Activated CD8-positive, alpha-beta memory T cell treated with anti-CD3 and anti-CD28 coated beads for 36 hours (primary cell): Measurements from ENCODE around the gene ACP7. TPM values are rescaled to one million over a fixed set of nuclear protein-coding genes. Genes with fewer than 3 reads are reported as not detected.
"Not testable (repeated sequence)": the region's sequence is repeated elsewhere in the genome, so short reads cannot be mapped to it uniquely, and the experiment has no call there.

Experiments
- CTCF ChIA-PET: fragments of 350-600 bp; sonication (Branson Sonifier 250); formaldehyde crosslinking; loops from one replicate; lab custom pipeline; 2021; ENCODE audit warnings: antibody characterized with exemption; lab: Charles Lee
- POLR2A ChIA-PET: fragments of 350-600 bp; sonication (Branson Sonifier 250); formaldehyde crosslinking; loops from one replicate; lab custom pipeline; 2021; ENCODE audit warnings: antibody characterized with exemption; lab: Charles Lee
- total RNA-seq, 2 experiments: library from RNA; stranded (reverse); gene quantifications; one replicate each; pipeline ENCODE4 v1.2.3, GENCODE V29; 2021

Gene ACP7
- total RNA-seq, 2 experiments from 2014 or later, result not detected

DNA sequence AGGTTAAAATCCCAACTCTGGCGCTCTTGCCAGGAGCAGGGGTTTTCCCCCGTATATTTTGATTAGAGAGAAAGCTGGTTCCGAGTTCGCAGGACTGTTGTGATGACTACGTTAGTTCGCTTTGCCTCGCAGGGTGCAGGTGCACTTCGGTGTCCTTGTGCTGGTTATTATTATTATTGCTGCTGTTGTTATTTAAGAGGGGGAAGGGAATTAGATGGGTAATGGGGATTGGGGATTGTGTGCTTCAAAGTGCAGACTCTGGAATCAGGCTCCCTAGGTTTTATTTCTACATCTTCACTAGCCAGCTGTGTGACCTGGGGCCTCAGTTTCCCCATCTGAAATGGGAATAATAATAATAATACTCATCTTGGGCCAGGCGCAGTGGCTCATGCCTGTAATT is 15.2 kb downstream of the ACP7 start:
- POLR2A ChIA-PET, result no interaction called here
- CTCF ChIA-PET, result no interaction called here

- CTCF ChIA-PET, result interaction anchor here (0.7 to 1.3 kb wide), 3 partner anchors 9 to 141 kb away, joined by 3 to 4 read pairs (median 3); no protein-coding TSS in a partner anchor
- POLR2A ChIA-PET, result no interaction called here
Observed at GRCh38 chr19:39100500-39101166, 16.5 kb downstream of the ACP7 start.

DNA sequence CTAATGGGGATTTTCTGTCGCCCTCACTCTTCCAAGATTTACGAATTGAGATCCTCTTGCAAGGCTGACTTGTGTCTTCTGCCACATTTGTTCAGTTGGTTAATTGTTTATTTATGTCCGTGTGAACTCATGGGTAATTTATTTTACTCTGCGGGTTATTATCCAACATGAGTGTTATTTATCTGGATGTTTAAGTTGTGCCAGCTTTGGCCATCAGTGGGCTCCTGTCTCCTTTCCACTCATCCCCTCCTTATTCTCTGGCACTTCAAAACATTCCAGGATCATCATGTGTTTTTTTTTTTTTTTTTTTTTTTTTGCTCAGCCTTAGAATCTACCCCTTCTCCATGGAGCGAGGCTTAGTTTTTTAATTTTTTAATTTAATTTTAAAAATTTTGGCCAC is 19.0 kb downstream of the ACP7 start:
- ChIA-PET POLR2A (no interaction called here), CTCF (interaction anchor here (0.7 kb wide), 1 partner anchor 142 kb away, joined by 3 read pairs; no protein-coding TSS in a partner anchor)

- CTCF ChIA-PET, result no interaction called here
- POLR2A ChIA-PET, result no interaction called here
Observed at GRCh38 chr19:39104186-39104596, 20.0 kb downstream of the ACP7 start.

- POLR2A ChIA-PET, result no interaction called here
- CTCF ChIA-PET, result no interaction called here
Observed at GRCh38 chr19:39106194-39106593, 22.0 kb downstream of the ACP7 start.

GRCh38 chr19:39109641-39110040 is 25.5 kb downstream of the ACP7 start:
- POLR2A ChIA-PET, result no interaction called here

DNA sequence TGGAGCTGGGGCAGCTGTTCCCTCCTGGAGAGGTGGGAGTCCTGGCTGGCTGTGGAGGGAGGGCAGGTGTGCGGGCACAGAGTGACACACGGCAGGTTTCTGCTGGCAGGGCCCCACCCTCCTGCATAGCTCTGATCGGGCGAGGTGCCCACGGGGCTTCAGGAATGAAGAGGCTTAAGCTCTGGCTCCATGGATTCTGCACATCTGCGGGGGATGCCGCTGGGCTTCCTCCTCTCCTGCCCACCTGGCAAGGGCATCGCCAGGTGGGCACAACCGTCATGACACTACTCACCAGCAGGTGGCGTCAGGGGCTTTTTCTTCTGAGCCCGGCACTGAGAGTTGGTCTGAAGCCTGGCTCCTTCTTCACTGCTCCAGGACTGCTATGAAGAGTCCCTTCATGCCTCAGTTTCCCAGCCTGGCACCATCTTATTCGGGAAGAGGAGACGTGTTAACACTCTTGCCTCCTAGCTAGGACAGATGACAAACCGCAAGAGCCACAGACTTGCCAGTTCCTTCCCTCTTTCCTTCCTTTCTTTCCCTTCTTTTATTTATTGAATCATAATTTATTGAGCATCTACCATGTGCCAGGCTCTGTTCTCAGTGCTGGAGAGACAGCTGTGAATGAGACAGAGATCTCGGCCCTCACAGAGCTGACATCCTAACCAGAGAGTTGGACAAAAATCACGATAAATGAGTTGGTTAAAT is 26.2 kb downstream of the ACP7 start:
- ChIA-PET POLR2A (interaction anchor here (0.6 kb wide), 1 partner anchor 649 kb away, joined by 7 read pairs; no protein-coding TSS in a partner anchor), CTCF (interaction anchor here (0.6 to 3.0 kb wide), 14 partner anchors 9 to 886 kb away, joined by 3 to 12 read pairs (median 4); partner anchors contain the start of gene SYCN)

More at GRCh38 chr19:39109641-39110040, 25.5 kb downstream of the ACP7 start:
- CTCF ChIA-PET, result interaction anchor here (0.5 to 3.0 kb wide), 12 partner anchors 8 to 640 kb away, joined by 3 to 12 read pairs (median 4); no protein-coding TSS in a partner anchor

DNA sequence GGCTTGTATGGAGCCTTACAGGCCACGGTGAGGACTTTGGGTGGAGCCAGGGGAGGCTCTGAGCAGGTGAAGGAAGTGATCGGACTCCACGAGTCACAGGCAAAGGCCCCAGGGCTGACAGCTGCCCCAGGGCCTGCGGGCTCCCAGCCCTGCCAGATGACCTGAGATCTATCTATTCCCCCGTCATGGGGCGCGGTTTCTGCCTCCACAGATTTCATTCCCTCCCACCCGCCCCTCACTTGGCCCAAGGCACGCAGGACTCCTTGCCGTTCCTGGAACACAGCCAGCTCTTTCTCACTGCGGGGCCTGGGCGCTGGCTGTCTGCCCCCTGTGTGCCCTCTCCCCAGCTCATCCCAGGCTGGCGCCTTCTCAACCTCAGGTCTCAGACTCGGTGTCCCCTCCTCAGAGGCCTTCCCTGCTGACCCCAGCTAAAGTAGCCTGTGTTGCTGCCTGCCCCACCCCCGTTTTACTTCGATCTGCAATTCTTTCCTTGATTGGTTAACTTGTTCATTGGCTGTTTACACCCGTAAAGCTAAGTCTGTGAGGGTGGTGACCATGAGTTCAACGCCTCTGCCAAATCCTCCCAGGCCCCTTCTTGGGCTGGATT is 27.5 kb downstream of the ACP7 start:
- ChIA-PET CTCF (interaction anchor here (1.0 to 3.0 kb wide), 5 partner anchors 8 to 217 kb away, joined by 3 to 12 read pairs (median 4); no protein-coding TSS in a partner anchor), POLR2A (no interaction called here)

DNA sequence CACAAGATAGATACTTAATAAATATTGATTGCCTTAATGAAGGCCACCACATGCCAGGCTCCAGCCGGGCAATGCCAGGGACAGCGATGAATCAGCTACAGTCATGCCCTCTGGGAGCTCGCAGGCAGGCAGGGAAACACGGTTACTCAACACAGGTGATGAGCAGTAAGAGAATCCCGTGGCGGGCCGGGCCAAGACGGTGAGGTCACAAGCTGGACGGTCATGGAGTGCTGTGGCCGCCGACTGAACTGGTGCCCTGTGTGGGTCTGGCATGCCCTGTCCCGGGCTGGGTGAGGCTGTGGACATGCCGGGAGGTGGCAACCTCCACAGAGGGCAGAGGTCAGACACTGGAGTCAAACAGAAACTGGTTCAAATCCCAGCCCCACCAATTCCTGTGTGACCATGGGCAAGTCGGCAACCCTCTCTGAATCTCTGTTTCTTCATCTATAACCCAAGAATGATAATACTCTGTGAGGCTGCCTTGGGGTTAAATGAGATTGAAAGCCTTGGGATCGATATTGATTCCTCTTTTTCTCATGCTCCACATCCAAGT is 28.2 kb downstream of the ACP7 start:
- CTCF ChIA-PET, result interaction anchor here (0.5 to 1.0 kb wide), 3 partner anchors 9 to 135 kb away, joined by 3 to 4 read pairs (median 3); no protein-coding TSS in a partner anchor
- POLR2A ChIA-PET, result no interaction called here

DNA sequence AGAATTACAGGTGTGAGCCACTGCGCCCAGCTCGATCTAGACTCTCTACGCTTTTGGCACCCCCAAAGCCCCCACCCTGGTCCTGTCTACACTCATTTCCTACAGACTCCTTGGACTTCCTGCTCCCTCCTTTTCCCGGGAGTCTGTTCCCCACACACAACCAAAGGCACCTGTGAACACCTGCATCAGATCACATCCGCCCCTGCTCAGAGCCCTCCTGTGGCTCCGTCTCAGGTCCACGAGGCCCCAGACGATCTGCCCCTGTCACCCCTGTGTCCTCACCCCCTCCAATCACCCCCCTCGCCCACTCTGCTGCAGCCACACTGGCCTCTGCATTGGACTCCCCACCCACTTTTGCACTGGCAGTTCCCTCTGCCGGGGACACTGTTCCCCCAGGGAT is 29.0 kb downstream of the ACP7 start:
- ChIA-PET POLR2A (no interaction called here), CTCF (interaction anchor here (0.7 kb wide), 1 partner anchor 136 kb away, joined by 4 read pairs; no protein-coding TSS in a partner anchor)

DNA sequence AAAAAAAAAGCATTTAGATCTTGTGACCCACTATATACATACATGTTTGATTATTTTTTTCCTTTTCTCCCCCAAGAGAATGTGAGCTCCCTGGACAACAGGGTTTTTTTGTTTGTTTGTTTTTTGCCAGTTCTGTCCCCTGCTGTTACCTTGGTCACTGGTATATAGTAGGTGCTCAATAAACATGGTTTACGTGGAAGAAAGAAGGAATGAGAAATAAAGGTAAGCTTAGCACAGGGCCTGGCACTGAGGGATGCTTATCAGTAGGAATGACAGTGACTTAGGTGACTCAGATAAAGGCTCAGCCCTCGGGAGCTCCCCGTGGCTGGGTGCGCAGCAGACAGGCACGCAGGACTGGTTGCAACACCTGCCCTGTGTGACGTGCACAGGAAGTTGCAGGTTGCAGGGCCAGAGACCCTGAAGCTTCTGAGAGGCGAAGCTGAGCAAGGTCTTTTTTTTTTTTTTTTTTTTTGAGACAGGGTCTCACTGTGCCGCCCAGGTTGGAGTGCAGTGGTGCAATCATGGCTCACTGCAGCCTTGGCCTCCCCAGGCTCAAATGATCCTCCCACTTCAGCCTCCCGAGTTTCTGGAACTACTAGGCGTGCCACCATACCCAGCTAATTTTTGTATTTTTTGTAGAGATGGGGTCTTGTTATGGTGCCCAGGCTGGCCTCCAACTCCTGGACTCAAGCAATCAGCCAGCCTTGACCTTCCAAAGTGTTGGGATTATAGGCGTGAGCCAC is 31.1 kb downstream of the ACP7 start:
- ChIA-PET CTCF (interaction anchor here (0.6 to 1.5 kb wide), 3 partner anchors 28 to 339 kb away, joined by 3 to 5 read pairs (median 3); no protein-coding TSS in a partner anchor), POLR2A (interaction anchor here (0.6 kb wide), 1 partner anchor 148 kb away, joined by 6 read pairs; no protein-coding TSS in a partner anchor)

DNA sequence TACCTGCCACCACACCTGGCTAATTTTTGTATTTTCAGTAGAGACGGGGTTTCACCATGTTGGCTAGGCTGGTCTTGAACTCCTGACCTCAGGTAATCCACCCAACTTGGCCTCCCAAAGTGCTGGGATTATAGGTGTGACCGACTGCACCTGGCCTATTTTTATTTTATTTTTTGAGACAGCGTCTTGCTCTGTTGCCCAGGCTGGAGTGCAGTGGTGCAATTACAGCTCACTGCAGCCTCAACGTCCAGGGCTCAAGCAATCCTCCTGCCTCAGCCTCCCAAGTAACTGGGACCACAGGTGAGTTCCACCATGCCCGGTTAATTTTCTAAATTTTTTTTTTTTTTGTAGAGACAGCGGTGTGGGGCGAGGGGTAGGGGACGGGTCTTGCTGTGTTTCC is 32.9 kb downstream of the ACP7 start:
- CTCF ChIA-PET, POLR2A ChIA-PET: not testable (repeated sequence)

GRCh38 chr19:39119830-39120229 is 35.7 kb downstream of the ACP7 start:
- POLR2A ChIA-PET, result no interaction called here
- CTCF ChIA-PET, result interaction anchor here (0.6 to 2.3 kb wide), 4 partner anchors 10 to 1215 kb away, joined by 3 to 12 read pairs (median 4); no protein-coding TSS in a partner anchor

- POLR2A ChIA-PET, result interaction anchor here (0.7 kb wide), 1 partner anchor 395 kb away, joined by 9 read pairs; no protein-coding TSS in a partner anchor
Observed at GRCh38 chr19:39122934-39123731, 39.0 kb downstream of the ACP7 start.

GRCh38 chr19:39124136-39124764 is 40.1 kb downstream of the ACP7 start:
- ChIA-PET CTCF (no interaction called here), POLR2A (interaction anchor here (0.7 kb wide), 1 partner anchor 394 kb away, joined by 9 read pairs; no protein-coding TSS in a partner anchor)

More at GRCh38 chr19:39122934-39123731, 39.0 kb downstream of the ACP7 start:
- CTCF ChIA-PET, result interaction anchor here (0.6 to 2.5 kb wide), 12 partner anchors 13 to 321 kb away, joined by 3 to 16 read pairs (median 4); partner anchors contain the start of gene GMFG

DNA sequence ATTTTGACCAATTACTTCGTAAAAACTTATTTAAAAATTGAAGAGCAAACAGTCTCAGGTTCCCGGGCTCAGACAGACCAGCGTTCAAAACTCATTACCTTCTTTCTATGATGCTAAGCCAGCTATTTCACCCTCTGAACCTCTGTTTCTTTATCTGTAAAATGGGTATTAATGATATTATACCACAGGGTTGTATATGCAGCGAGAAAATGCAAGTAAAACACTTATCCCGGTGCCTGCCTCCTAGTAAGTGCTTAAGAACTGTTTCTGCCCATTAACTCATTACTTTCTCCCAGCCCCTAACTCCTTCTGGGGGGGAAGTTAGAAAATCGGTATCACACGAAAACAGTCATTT is 41.0 kb downstream of the ACP7 start:
- ChIA-PET CTCF (no interaction called here), POLR2A (no interaction called here)
